IMR-90 (cell line): ENCODE results near the gene XKR3. TPM values are rescaled to one million over a fixed set of nuclear protein-coding genes. Genes with fewer than 3 reads are reported as not detected.

Experiments
- ATAC-seq: fragments of 200-7000 bp; cut with Tn5 transposase; 2 replicates; pipeline ENCODE4 v1.9.1; 2020; ENCODE audit warnings: low read depth, mild to moderate bottlenecking, moderate library complexity
- BruUV-seq: library from RNA; stranded (reverse); fragments of 400-500 nt; replicated peaks from 2 replicates; lab custom pipeline; 2021; lab: Mats Ljungman, UMichigan
- CTCF ChIA-PET: fragments of 300-600 bp; formaldehyde crosslinking; extraction: SDS; loops from one replicate; lab custom pipeline; 2021; ENCODE audit warnings: antibody characterized with exemption; lab: Yijun Ruan, JAX
- POLR2A ChIA-PET: fragments of 300-600 bp; sonication (Branson Sonifier 250); formaldehyde crosslinking; loops from one replicate; lab custom pipeline; 2022; ENCODE audit warnings: antibody characterized with exemption; ENCODE audit not compliant: unreplicated experiment; lab: Charles Lee
- DNase-seq: peaks from one replicate; pipeline ENCODE4 v3.0.0; 2013
- H2AFZ ChIP-seq: replicated peaks from 2 replicates; pipeline ENCODE3; 2013; ENCODE audit warnings: low read length, mild to moderate bottlenecking; ENCODE audit not compliant: poor library complexity
- H2AK5ac ChIP-seq: 2 replicates; pipeline ENCODE4 v1.6.1; 2013; ENCODE audit warnings: low read depth, low read length, inconsistent platforms
- H2AK9ac ChIP-seq: replicated peaks from 2 replicates; pipeline ENCODE3; 2013; ENCODE audit warnings: mild to moderate bottlenecking, low read depth, low read length, moderate library complexity; ENCODE audit not compliant: poor library complexity
- H2BK120ac ChIP-seq: 2 replicates; pipeline ENCODE4 v1.6.1; 2013; ENCODE audit warnings: low read depth, low read length, inconsistent platforms
- H2BK15ac ChIP-seq: 3 replicates; pipeline ENCODE4 v1.6.1; 2013; ENCODE audit warnings: low read depth, low read length, inconsistent platforms
- H2BK20ac ChIP-seq: 2 replicates; pipeline ENCODE4 v1.6.1; 2013; ENCODE audit warnings: low read depth, mild to moderate bottlenecking, inconsistent platforms, low read length, moderate library complexity
- H2BK5ac ChIP-seq: 2 replicates; pipeline ENCODE4 v1.6.1; 2013; ENCODE audit warnings: mild to moderate bottlenecking, low read depth, low read length, inconsistent platforms; ENCODE audit not compliant: poor library complexity, severe bottlenecking
- H3K14ac ChIP-seq: replicated peaks from 2 replicates; pipeline ENCODE4 v1.6.1; 2013; ENCODE audit warnings: low read depth, low read length, inconsistent platforms
- H3K18ac ChIP-seq: 2 replicates; pipeline ENCODE4 v1.6.1; 2013; ENCODE audit warnings: low read depth, low read length, control low read depth
- H3K23ac ChIP-seq: 2 replicates; pipeline ENCODE4 v1.6.1; 2013; ENCODE audit warnings: low read depth, low read length, inconsistent platforms
- H3K27ac ChIP-seq: 2 replicates; pipeline ENCODE4 v1.5.1; 2013; ENCODE audit warnings: mild to moderate bottlenecking, control low read depth, low read length; ENCODE audit not compliant: insufficient read depth
- H3K27me3 ChIP-seq: 2 replicates; pipeline ENCODE4 v1.6.1; 2013; ENCODE audit warnings: low read length; ENCODE audit not compliant: control insufficient read depth, insufficient read depth
- H3K36me3 ChIP-seq: 2 replicates; pipeline ENCODE4 v1.6.1; 2013; ENCODE audit warnings: low read length, mixed read lengths; ENCODE audit not compliant: control insufficient read depth, insufficient read depth
- H3K4ac ChIP-seq: 2 replicates; pipeline ENCODE4 v1.6.1; 2013; ENCODE audit warnings: low read depth, low read length, inconsistent platforms
- H3K4me1 ChIP-seq: 2 replicates; pipeline ENCODE4 v1.6.1; 2013; ENCODE audit warnings: low read length, mixed read lengths; ENCODE audit not compliant: control insufficient read depth, insufficient read depth
- H3K4me2 ChIP-seq: 2 replicates; pipeline ENCODE4 v1.6.1; 2013; ENCODE audit warnings: low read depth, mild to moderate bottlenecking, control low read depth, low read length, moderate library complexity
- H3K4me3 ChIP-seq: 2 replicates; pipeline ENCODE4 v1.5.1; 2013; ENCODE audit warnings: low read depth, mild to moderate bottlenecking, control low read depth, low read length, moderate library complexity; ENCODE audit not compliant: insufficient read depth
- H3K56ac ChIP-seq: 2 replicates; pipeline ENCODE4 v1.6.1; 2013; ENCODE audit warnings: low read length, inconsistent platforms; ENCODE audit not compliant: insufficient read depth; ENCODE audit errors: extremely low read depth
- H3K79me1 ChIP-seq, 2 experiments: 2 replicates each; pipeline ENCODE4 v1.6.1; 2013; ENCODE audit warnings: low read length in 2 of 2, inconsistent platforms in 1 of 2, low read depth in 1 of 2
- H3K9ac ChIP-seq: 2 replicates; pipeline ENCODE4 v1.6.1; 2013; ENCODE audit warnings: low read depth, low read length, control low read depth
- H3K9me1 ChIP-seq: 2 replicates; pipeline ENCODE4 v1.6.1; 2013; ENCODE audit warnings: low read length, inconsistent platforms; ENCODE audit not compliant: insufficient read depth
- H3K9me3 ChIP-seq: 2 replicates; pipeline ENCODE4 v1.6.1; 2013; ENCODE audit warnings: low read length; ENCODE audit not compliant: control insufficient read depth, insufficient read depth
- H4K20me1 ChIP-seq: 2 replicates; pipeline ENCODE4 v1.6.1; 2013; ENCODE audit warnings: low read length, inconsistent platforms; ENCODE audit not compliant: insufficient read depth
- H4K5ac ChIP-seq: 2 replicates; pipeline ENCODE4 v1.6.1; 2013; ENCODE audit warnings: mild to moderate bottlenecking, low read depth, low read length, control low read depth
- H4K8ac ChIP-seq, 2 experiments: 2 replicates each; pipeline ENCODE4 v1.6.1; 2013; ENCODE audit warnings: low read depth in 2 of 2, low read length in 2 of 2, control low read depth in 1 of 2, inconsistent platforms in 1 of 2
- H4K91ac ChIP-seq: 2 replicates; pipeline ENCODE4 v1.6.1; 2013; ENCODE audit warnings: low read depth, low read length, inconsistent platforms; ENCODE audit not compliant: insufficient read depth
- BHLHE40 ChIP-seq: fragments of 150-350 bp; IDR thresholded peaks from 2 replicates; pipeline ENCODE4 v1.6.1; 2016; ENCODE audit warnings: mild to moderate bottlenecking, low read depth, low read length
- CEBPB ChIP-seq: IDR thresholded peaks from 2 replicates; pipeline ENCODE4 v1.6.1; 2012; ENCODE audit warnings: low read depth, low read length, improper control_type of control experiment
- CHD1 ChIP-seq: IDR thresholded peaks from 2 replicates; pipeline ENCODE4 v1.6.1; 2012; ENCODE audit warnings: low read depth, low read length, improper control_type of control experiment
- ELK1 ChIP-seq: fragments of 150-350 bp; IDR thresholded peaks from 2 replicates; pipeline ENCODE4 v1.6.1; 2016; ENCODE audit warnings: low read depth, mild to moderate bottlenecking, low read length, moderate library complexity, borderline replicate concordance
- FOS ChIP-seq: fragments of 150-350 bp; IDR thresholded peaks from 2 replicates; pipeline ENCODE4 v1.6.1; 2016; ENCODE audit warnings: low read depth, low read length
- MAFK ChIP-seq: IDR thresholded peaks from 2 replicates; pipeline ENCODE4 v1.6.1; 2012; ENCODE audit warnings: low read depth, low read length, improper control_type of control experiment
- MAZ ChIP-seq: IDR thresholded peaks from 2 replicates; pipeline ENCODE4 v1.6.1; 2012; ENCODE audit warnings: low read depth, mild to moderate bottlenecking, low read length, improper control_type of control experiment, moderate library complexity, borderline replicate concordance
- MXI1 ChIP-seq: IDR thresholded peaks from 2 replicates; pipeline ENCODE4 v1.6.1; 2012; ENCODE audit warnings: low read depth, mild to moderate bottlenecking, low read length, moderate library complexity, borderline replicate concordance
- NFE2L2 ChIP-seq: fragments of 150-350 bp; IDR thresholded peaks from 2 replicates; pipeline ENCODE4 v1.6.1; 2016; ENCODE audit warnings: low read depth, mild to moderate bottlenecking, low read length
- POLR2A ChIP-seq: IDR thresholded peaks from 2 replicates; pipeline ENCODE4 v1.6.1; 2012; ENCODE audit warnings: mild to moderate bottlenecking, low read depth, low read length
- RAD21 ChIP-seq: IDR thresholded peaks from 2 replicates; pipeline ENCODE4 v1.6.1; 2012; ENCODE audit warnings: low read length, improper control_type of control experiment
- RCOR1 ChIP-seq: IDR thresholded peaks from 2 replicates; pipeline ENCODE4 v1.6.1; 2012; ENCODE audit warnings: mild to moderate bottlenecking, low read length, improper control_type of control experiment; ENCODE audit not compliant: insufficient replicate concordance
- RFX5 ChIP-seq: IDR thresholded peaks from 2 replicates; pipeline ENCODE4 v1.8.0; 2012; ENCODE audit warnings: low read depth, mild to moderate bottlenecking, low read length, moderate library complexity
- SMC3 ChIP-seq: fragments of 150-350 bp; IDR thresholded peaks from 2 replicates; pipeline ENCODE4 v1.6.1; 2016; ENCODE audit warnings: low read depth, mild to moderate bottlenecking, antibody characterized with exemption, low read length, moderate library complexity
- WGBS, 2 experiments: methylation state at CpG; one replicate each; pipeline versions ENCODE4 v1.1.5 to v1.1.7; 2013; ENCODE audit warnings: missing lambda C conversion rate in 2 of 2; ENCODE audit not compliant: insufficient read length in 1 of 2; ENCODE audit errors: extremely low coverage in 2 of 2; 5-methylcytosine and 5-hydroxymethylcytosine counted together
- dilution Hi-C: fragments of 300-500 bp; cut with HindIII; formaldehyde crosslinking; loops from one replicate; pipeline ENCODE4 v1.14.3; 2018; ENCODE audit warnings: low sequenced_read_pairs; ENCODE audit not compliant: unreplicated experiment
- in situ Hi-C: fragments of 300-500 bp; cut with MboI; formaldehyde crosslinking; loops from 3 replicates; pipeline ENCODE4 v1.14.3; 2019; ENCODE audit warnings: low sequenced_read_pairs, inconsistent platforms, mixed read lengths
- intact Hi-C: fragments of 100-400 bp; cut with micrococcal nuclease; formaldehyde crosslinking; loops from 2 replicates; pipeline ENCODE4 v1.10.0; 2022
- polyA plus RNA-seq, 3 experiments: library from polyadenylated mRNA; depleted of rRNA; stranded (reverse); fragments of >200 nt; gene quantifications; 2 replicates each; pipeline ENCODE4 v1.2.3, GENCODE V29; 2012; ENCODE audit warnings: low replicate concordance in 1 of 3
- total RNA-seq: library from RNA; depleted of rRNA; stranded (reverse); fragments of >200 nt; gene quantifications from 2 replicates; pipeline ENCODE4 v1.2.3, GENCODE V29; 2012
- TF ChIP-seq, protein P1 (sequence below): fragments of 150-350 bp; IDR thresholded peaks from 2 replicates; pipeline ENCODE4 v1.6.1; 2017; ENCODE audit warnings: mild to moderate bottlenecking, antibody characterized with exemption, low read length, low read depth
- TF ChIP-seq, protein P2 (sequence below): conservative IDR thresholded peaks from 2 replicates; pipeline ENCODE4 v1.5.1; 2012; ENCODE audit warnings: mild to moderate bottlenecking, low read depth, low read length, improper control_type of control experiment

Gene XKR3
- total and polyA plus RNA-seq, 2 of the 4 experiments (the other 2 are of a cell fraction), result not detected

DNA sequence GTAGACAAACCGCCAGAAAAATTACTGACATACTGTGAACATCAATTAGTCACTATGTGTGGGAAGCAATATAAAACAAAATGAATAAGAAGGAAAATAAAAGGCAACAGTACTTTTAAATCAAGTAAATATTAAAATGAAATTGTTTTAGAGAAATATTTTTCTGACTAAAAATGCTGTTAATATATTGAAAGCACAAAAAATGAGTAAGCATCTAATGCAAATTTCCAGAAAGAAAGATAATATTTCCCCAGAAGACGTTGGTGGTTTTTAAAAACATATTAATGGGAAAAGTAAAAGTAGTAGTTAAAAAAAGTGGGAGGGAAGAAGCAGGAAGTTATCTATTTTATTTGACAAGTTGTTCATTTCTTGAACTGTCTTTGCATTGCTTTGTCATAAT, 16.5 kb downstream of the XKR3 start:
- no peak overlapping the region for H4K5ac ChIP-seq
- H2AK5ac ChIP-seq, result no peak overlapping the region
- POLR2A ChIA-PET, result no interaction called here

More for the DNA sequence above, 16.5 kb downstream of the XKR3 start:
- TF ChIP-seq SMC3 (no peak), MXI1 (no peak), CHD1 (no peak), RFX5 (no peak), MAFK (no peak), FOS (no peak), BHLHE40 (no peak), RCOR1 (no peak), NFE2L2 (no peak), MAZ (no peak), ELK1 (no peak), POLR2A (no peak), CEBPB (no peak), RAD21 (no peak)
- TF ChIP-seq, protein P1, sequence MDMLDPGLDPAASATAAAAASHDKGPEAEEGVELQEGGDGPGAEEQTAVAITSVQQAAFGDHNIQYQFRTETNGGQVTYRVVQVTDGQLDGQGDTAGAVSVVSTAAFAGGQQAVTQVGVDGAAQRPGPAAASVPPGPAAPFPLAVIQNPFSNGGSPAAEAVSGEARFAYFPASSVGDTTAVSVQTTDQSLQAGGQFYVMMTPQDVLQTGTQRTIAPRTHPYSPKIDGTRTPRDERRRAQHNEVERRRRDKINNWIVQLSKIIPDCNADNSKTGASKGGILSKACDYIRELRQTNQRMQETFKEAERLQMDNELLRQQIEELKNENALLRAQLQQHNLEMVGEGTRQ, result no peak
- TF ChIP-seq, protein P2, sequence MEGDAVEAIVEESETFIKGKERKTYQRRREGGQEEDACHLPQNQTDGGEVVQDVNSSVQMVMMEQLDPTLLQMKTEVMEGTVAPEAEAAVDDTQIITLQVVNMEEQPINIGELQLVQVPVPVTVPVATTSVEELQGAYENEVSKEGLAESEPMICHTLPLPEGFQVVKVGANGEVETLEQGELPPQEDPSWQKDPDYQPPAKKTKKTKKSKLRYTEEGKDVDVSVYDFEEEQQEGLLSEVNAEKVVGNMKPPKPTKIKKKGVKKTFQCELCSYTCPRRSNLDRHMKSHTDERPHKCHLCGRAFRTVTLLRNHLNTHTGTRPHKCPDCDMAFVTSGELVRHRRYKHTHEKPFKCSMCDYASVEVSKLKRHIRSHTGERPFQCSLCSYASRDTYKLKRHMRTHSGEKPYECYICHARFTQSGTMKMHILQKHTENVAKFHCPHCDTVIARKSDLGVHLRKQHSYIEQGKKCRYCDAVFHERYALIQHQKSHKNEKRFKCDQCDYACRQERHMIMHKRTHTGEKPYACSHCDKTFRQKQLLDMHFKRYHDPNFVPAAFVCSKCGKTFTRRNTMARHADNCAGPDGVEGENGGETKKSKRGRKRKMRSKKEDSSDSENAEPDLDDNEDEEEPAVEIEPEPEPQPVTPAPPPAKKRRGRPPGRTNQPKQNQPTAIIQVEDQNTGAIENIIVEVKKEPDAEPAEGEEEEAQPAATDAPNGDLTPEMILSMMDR, result no peak
- intact Hi-C loops, result no loop called here
- no peak for DNase-seq
- no peak overlapping the region for H4K8ac ChIP-seq
- H3K9me1 ChIP-seq, result no peaks in the 10 kb centered on the region
- no peak overlapping the region for H4K91ac ChIP-seq
- no peak overlapping the region for H3K9ac ChIP-seq
- dilution Hi-C loops, result no loop called here
- CTCF ChIA-PET, result no interaction called here
- H2AK9ac ChIP-seq, result no peak overlapping the region
- no peaks in the 10 kb centered on the region for H3K79me1 ChIP-seq
- H3K27me3 ChIP-seq, result no peaks in the 10 kb centered on the region
- no peak for ATAC-seq
- no peaks in the 10 kb centered on the region for H3K4me1 ChIP-seq
- no peak overlapping the region for H2BK20ac ChIP-seq
- no TSS peak for BruUV-seq
- no peak overlapping the region for H2BK120ac ChIP-seq
- H4K20me1 ChIP-seq, result no peaks in the 10 kb centered on the region
- no peak overlapping the region for H3K18ac ChIP-seq
- no peak overlapping the region for H3K27ac ChIP-seq
- H3K36me3 ChIP-seq, result no peaks in the 10 kb centered on the region
- no peak overlapping the region for H2AFZ ChIP-seq
- H3K23ac ChIP-seq, result no peak overlapping the region
- H3K4me2 ChIP-seq, result no peak overlapping the region
- H2BK5ac ChIP-seq, result no peak overlapping the region
- no peak overlapping the region for H3K4me3 ChIP-seq
- peaks cover 5% of the 10 kb centered on the region for H3K9me3 ChIP-seq
- WGBS, 2 experiments, result no CpG with 5 or more reads among the region's 2 CpGs
- no peak overlapping the region for H3K14ac ChIP-seq
- no peak overlapping the region for H3K56ac ChIP-seq
- in situ Hi-C loops, result no loop called here
- no peak overlapping the region for H2BK15ac ChIP-seq
- no peak overlapping the region for H3K4ac ChIP-seq
